ENCODE results near the gene CYP3A4.
"Not testable (repeated sequence)": the region's sequence is repeated elsewhere in the genome, so short reads cannot be mapped to it uniquely, and the experiment has no call there.

Gene CYP3A4

GRCh38 chr7:99751322-99752052 is 32.5 kb downstream of the CYP3A4 start:
- not testable (repeated sequence) for DNase-seq

DNA sequence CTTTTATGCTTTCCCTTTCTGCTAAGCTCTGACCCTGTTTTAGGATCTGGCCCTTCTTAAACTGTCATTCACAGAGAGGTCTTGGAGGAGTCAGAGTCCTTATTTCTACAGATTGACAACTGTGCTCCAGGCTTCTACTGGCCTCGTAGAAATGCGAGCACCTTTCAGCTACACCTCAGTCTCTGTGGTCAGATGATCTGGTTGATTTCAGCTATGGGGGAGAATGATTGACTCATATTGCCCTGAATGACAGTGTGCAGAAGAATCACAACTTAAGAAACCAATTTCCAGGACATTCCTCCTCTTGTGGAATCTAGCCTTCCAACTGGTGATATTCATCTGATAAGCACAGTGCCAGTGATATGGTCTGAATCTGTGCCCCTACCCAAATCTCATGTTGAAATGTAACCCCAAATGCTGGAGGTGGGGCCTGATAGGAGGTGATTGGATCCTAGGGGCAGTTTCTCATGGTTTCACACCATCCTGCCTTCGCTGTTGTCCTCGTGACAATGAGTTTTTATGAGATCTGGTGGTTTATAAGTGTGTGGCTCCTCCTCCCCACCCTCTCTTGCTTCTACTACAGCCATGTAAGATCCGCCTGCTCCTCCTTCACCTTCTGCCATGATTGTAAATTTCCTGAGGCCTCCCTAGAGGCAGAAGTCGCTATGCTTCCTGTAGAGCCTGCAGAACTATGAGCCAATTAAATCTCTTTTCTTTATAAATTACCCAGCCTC is 35.0 kb downstream of the CYP3A4 start:
- DNase-seq = no peak

DNA sequence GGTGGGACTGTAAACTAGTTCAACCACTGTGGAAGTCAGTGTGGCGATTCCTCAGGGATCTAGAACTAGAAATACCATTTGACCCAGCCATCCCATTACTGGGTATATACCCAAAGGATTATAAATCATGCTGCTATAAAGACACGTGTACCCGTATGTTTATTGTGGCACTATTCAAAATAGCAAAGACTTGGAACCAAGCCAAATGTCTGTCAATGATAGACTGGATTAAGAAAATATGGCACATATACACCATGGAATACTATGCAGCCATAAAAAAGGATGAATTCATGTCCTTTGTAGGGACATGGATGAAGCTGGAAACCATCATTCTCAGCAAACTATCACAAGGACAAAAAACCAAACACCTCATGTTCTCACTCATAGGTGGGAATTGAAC is 37.1 kb downstream of the CYP3A4 start:
- DNase-seq = not testable (repeated sequence)

DNA sequence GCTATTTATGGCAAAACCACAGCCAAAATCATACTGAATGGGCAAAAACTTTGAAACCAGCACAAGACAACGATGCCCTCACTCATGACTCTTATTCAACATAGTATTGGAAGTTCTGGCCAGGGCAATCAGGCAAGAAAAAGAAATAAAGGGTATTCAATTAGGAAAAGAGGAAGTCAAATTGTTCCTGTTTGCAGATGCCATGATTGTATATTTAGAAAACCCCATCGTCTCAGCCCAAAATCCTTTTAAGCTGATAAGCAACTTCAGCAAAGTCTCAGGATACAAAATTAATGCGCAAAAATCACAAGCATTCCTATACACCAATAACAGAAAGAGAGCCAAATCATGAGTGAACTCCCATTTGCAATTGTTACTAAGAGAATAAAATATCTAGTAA is 38.6 kb downstream of the CYP3A4 start:
- DNase-seq = not testable (repeated sequence)

- DNase-seq = no peak
Observed at GRCh38 chr7:99742737-99743394, 41.1 kb downstream of the CYP3A4 start.

- DNase-seq = no peak
Observed at GRCh38 chr7:99741441-99741795, 42.6 kb downstream of the CYP3A4 start.

DNA sequence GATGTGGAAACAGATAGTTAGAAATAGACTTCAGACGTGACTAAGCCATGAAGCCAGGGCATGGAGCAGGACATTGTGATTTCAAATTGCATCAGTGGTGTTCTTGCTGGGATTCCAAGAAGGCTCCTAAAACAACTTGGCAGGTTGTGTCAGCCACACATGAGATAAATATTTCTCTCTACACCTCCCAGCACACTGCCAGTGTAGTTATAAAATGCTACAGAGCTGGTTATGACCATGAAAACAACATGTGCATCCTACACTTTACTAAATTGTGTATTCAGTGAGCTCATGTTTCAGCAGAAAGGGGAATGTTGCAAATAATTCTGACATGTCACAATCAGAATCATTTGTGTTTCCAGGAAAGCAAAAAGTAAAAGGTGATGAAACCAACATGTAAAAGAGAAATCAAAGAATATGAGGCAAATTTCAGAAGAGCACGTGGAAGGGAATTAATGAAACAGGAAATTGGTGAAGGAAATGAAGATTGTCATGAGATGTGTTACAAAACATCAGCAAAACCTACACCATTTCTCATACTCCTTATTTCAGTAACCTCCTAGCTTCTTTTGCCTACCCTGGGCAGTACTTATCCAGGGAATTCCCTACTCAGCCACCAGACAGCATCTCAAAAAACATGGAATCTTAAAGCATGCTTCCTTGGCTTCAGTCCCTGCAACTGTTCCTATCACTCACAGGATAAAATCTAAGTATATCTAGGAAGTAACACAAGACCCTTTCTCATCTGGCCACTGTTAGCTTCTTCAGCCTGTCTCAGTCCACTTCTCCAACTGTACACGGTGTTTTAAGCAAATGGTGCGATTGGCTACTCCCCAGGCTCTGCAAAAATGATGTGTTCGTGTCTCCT is 43.2 kb downstream of the CYP3A4 start:
- DNase-seq = no peak

GRCh38 chr7:99739699-99740572 is 44.0 kb downstream of the CYP3A4 start:
- no peak for DNase-seq

- DNase-seq = no peak
Observed at GRCh38 chr7:99737726-99738125, 46.3 kb downstream of the CYP3A4 start.

DNA sequence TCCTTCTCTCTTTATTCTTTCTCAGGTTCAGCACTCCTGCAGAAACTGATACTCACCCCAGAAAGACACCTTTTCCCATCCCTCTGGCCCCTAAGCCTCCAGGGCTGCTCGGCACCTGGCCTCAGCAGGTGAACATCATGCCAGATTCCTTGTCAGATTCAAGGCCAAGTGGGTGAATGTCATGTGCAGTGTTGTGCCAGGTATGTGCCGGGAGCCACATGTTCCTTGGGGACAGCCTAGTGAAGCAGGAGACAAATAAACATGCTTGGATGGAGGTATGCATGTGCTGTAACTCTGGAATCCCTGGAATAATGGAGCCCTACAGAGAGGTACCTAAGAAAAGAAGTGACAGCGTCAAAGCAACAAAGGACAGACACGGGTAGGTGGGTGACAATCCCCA is 47.3 kb downstream of the CYP3A4 start:
- DNase-seq = not testable (repeated sequence)

GRCh38 chr7:99734987-99735386 is 49.0 kb downstream of the CYP3A4 start, which contains the start of gene CYP3A7:
Gene CYP3A7, minus strand, starts transcription at chr7:99735196. Its CDS starts 103 bp downstream, at chr7:99735093.
- DNase-seq = no peak

DNA sequence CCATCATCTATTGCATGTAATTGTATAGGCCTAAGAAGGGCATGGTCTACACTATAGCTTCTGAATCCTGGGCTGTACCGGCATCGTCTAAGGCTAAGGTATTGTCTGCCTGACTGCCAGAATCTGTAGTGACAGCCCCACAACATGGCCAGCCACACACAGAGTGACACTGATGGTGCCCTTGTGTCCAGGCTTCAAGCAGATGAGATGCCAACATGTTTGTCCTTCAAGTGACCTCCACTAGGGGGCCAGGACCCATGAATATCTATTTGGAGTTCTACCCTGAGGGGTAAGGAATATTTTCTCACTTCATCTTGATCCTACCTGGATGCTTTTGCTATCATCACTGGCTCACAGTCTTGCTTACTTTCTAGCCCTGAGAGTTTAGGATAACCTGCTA is 50.5 kb downstream of the CYP3A4 start:
- no peak for DNase-seq

DNA sequence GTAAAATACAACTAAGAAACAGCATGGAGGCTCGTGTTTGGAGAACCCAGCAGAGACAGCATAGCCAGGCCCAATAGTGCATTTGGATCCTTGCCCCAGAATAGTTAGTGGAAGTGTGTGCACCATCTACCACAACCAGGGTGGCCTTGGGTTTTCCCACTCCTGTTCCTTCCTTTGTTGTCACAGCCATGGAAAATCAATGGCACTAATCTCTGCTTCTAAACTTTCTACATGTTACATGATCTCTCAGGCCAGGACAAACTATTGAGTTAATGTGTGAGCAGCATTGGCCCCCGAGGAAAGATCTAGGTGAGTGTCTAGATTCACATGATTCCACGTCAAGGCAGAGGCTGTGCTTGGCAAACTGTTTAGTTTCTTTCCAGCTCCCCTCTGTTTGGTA is 51.0 kb downstream of the CYP3A4 start:
- no peak for DNase-seq

GRCh38 chr7:99731638-99732374 is 52.2 kb downstream of the CYP3A4 start:
- no peak for DNase-seq

GRCh38 chr7:99730992-99731391 is 53.0 kb downstream of the CYP3A4 start:
- no peak for DNase-seq

- DNase-seq = no peak
Observed at GRCh38 chr7:99730238-99730810, 53.7 kb downstream of the CYP3A4 start.

DNA sequence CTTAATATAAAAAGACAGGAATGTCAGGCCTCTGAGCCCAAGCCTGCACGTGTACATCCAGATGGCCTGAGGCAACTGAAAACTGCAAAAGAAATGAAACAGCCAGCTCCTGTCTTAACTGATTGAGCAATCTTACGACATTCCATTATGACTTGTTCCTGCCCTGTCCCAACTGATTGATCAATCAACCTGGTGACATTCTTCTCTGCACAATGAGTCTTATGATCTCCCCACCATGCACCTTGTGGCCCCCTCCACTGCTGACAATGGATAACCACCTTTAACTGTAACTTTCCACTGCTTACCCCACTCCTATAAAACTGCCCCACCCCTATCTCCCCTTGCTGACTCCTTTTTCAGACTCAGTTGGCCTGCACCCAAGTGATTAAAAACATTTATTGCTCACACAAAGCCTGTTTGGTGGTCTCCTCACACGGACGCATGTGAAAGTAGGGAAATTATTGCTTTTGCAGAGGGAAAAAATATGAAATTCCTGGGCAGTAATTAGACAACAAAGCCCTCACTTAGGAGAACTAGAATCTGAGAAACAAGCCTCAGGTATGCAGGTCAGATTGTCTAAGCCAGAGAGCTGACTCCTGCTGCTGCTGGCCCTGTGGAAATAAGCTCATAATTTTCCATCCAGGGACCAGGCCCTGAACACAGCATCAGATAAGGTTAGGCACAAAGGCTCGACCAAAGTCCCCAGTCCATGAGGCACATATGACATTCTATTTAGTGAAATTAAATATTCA is 54.3 kb downstream of the CYP3A4 start:
- DNase-seq = no peak

- DNase-seq = no peak
Observed at GRCh38 chr7:99728615-99729014, 55.4 kb downstream of the CYP3A4 start.

- DNase-seq = not testable (repeated sequence)
Observed at GRCh38 chr7:99723201-99723600, 60.8 kb downstream of the CYP3A4 start.
